Keratinocyte (primary cell): ENCODE data around the gene TK1. TPM values are rescaled to one million over a fixed set of nuclear protein-coding genes. Genes with fewer than 3 reads are reported as not detected.

Experiments
- DNase-seq: peaks from one replicate; pipeline ENCODE4 v3.0.0-alpha.2; 2011; ENCODE audit warnings: low read depth, missing footprints, low spot score
- FAIRE-seq: peaks from 2 replicates; lab custom pipeline; 2011; peaks lifted over from hg19 to GRCh38; lab: Jason Lieb, UNC
- H2AFZ ChIP-seq: 2 replicates; pipeline ENCODE4 v1.6.0; 2012; ENCODE audit warnings: low read length, control low read depth, inconsistent platforms; ENCODE audit not compliant: control insufficient read depth
- H3K27ac ChIP-seq: 2 replicates; pipeline ENCODE4 v1.5.1; 2011; ENCODE audit warnings: low read length; ENCODE audit not compliant: control insufficient read depth, insufficient read depth
- H3K27me3 ChIP-seq: 3 replicates; pipeline ENCODE4 v1.6.0; 2011; ENCODE audit warnings: low read length; ENCODE audit not compliant: control insufficient read depth, insufficient read depth; ENCODE audit errors: extremely low read depth
- H3K36me3 ChIP-seq, 2 experiments: 2 replicates in 1 of 2; 3 replicates in 1 of 2; pipeline ENCODE4 v1.5.1; 2011; ENCODE audit warnings: low read length in 2 of 2, mild to moderate bottlenecking in 1 of 2; ENCODE audit not compliant: control insufficient read depth in 2 of 2, insufficient read depth in 2 of 2; ENCODE audit errors: extremely low read depth in 1 of 2
- H3K4me1 ChIP-seq: 3 replicates; pipeline ENCODE4 v1.5.1; 2011; ENCODE audit warnings: low read length; ENCODE audit not compliant: control insufficient read depth, insufficient read depth; ENCODE audit errors: extremely low read depth
- H3K4me2 ChIP-seq: 3 replicates; pipeline ENCODE4 v1.6.0; 2011; ENCODE audit warnings: low read depth, low read length; ENCODE audit not compliant: control insufficient read depth, insufficient read depth; ENCODE audit errors: extremely low read depth
- H3K4me3 ChIP-seq, 3 experiments: fragments of 200-600 bp in 1 of 3; sonication (generic) in 1 of 3; 2 replicates in 2 of 3; 3 replicates in 1 of 3; pipeline ENCODE4 v1.5.1; 2011 to 2016; ENCODE audit warnings: low read length in 3 of 3, mild to moderate bottlenecking in 3 of 3, control low read depth in 2 of 3, inconsistent platforms in 1 of 3, low read depth in 1 of 3, mixed read lengths in 1 of 3, mixed run types in 1 of 3, moderate library complexity in 1 of 3; ENCODE audit not compliant: control insufficient read depth in 2 of 3, insufficient read depth in 2 of 3; ENCODE audit errors: extremely low read depth in 1 of 3
- H3K79me2 ChIP-seq: 2 replicates; pipeline ENCODE4 v1.6.0; 2012; ENCODE audit warnings: low read length; ENCODE audit not compliant: control insufficient read depth, insufficient read depth
- H3K9ac ChIP-seq: 3 replicates; pipeline ENCODE4 v1.6.0; 2011; ENCODE audit warnings: low read length; ENCODE audit not compliant: control insufficient read depth, insufficient read depth; ENCODE audit errors: extremely low read depth
- H3K9me1 ChIP-seq: 3 replicates; pipeline ENCODE4 v1.6.0; 2011; ENCODE audit warnings: low read length; ENCODE audit not compliant: control insufficient read depth, insufficient read depth; ENCODE audit errors: extremely low read depth
- H3K9me3 ChIP-seq: 2 replicates; pipeline ENCODE4 v1.5.1; 2012; ENCODE audit warnings: low read depth, low read length; ENCODE audit not compliant: control insufficient read depth
- H4K20me1 ChIP-seq: 3 replicates; pipeline ENCODE4 v1.6.0; 2011; ENCODE audit warnings: low read length; ENCODE audit not compliant: control insufficient read depth, insufficient read depth; ENCODE audit errors: extremely low read depth
- CTCF ChIP-seq, 3 experiments: IDR thresholded peaks in 1 of 3; conservative IDR thresholded peaks in 1 of 3; optimal IDR thresholded peaks in 1 of 3; 2 replicates in 2 of 3; 3 replicates in 1 of 3; pipeline versions ENCODE3 to v1.5.1; 2011; ENCODE audit warnings: low read length in 3 of 3, mild to moderate bottlenecking in 3 of 3, moderate library complexity in 2 of 3, control low read depth in 1 of 3, inconsistent platforms in 1 of 3; ENCODE audit not compliant: insufficient read depth in 2 of 3; ENCODE audit errors: extremely low read depth in 1 of 3
- EZH2 ChIP-seq: IDR thresholded peaks from one replicate; pipeline ENCODE4 v1.6.1; 2012; ENCODE audit warnings: inconsistent platforms, mild to moderate bottlenecking, low read length, moderate library complexity
- dilution Hi-C: fragments of 300-500 bp; cut with MboI; formaldehyde crosslinking; loops from one replicate; pipeline ENCODE4 v1.7.0; 2020; ENCODE audit warnings: low sequenced_read_pairs; ENCODE audit not compliant: extremely low pct_ligation_motif_present
- polyA plus RNA-seq, 5 experiments: library from polyadenylated mRNA; depleted of rRNA in 3 of 5; stranded (reverse) in 3 of 5; stranded (forward) in 1 of 5; unstranded in 1 of 5; fragments of >200 nt; gene quantifications; 1 replicate in 1 of 5; 2 replicates in 3 of 5; 3 replicates in 1 of 5; pipeline versions ENCODE4 v1.2.1 to v1.2.3, GENCODE V29; 2011 to 2012; ENCODE audit warnings: missing spikeins in 2 of 5, low read depth in 1 of 5, low replicate concordance in 1 of 5

The TK1 gene
- polyA plus RNA-seq, 1 donor (not counting 4 experiments of a cell fraction or from before 2014, with no cell fraction given) = 21.8 TPM

GRCh38 chr17:78131172-78132083 lies 55.4 kb downstream of the TK1 start:
- Histone ChIP-seq H3K79me2 (peaks cover 4% of the 10 kb centered on the region), H3K4me3 (peak overlapping the region; percentile 14 to 34 (median 24)), H3K9me1 (peaks cover 4% of the 10 kb centered on the region), H3K9ac (peak overlapping the region; percentile 15), H3K4me2 (peak overlapping the region; percentile 54), H2AFZ (no peak overlapping the region), H3K9me3 (no peaks in the 10 kb centered on the region), H3K4me1 (peaks cover 16% of the 10 kb centered on the region), H3K36me3 (no peaks in the 10 kb centered on the region), H3K27me3 (peaks cover 31% of the 10 kb centered on the region), H4K20me1 (no peaks in the 10 kb centered on the region), H3K27ac (no peak overlapping the region)
- DNase-seq = no peak
- FAIRE-seq = no peak
- dilution Hi-C loops = no loop called here
- TF ChIP-seq CTCF (optimal IDR thresholded peaks at IDR 0.05 in 1 of 3, IDR thresholded peaks at IDR 0.05 in 1 of 3, conservative IDR thresholded peaks at IDR 0.05 in 1 of 3; ENCODE audit: extremely low read depth in 1 of 3, insufficient read depth in 2 of 3, low read length in 3 of 3) (no peak), EZH2 (no peak)

- H3K9me3 ChIP-seq = no peaks in the 10 kb centered on the region
- peaks cover 31% of the 10 kb centered on the region for H3K27me3 ChIP-seq
- no peak within 1 kb of the TSS for H3K9ac ChIP-seq
- no peak within 1 kb of the TSS for H3K27ac ChIP-seq
- peaks cover 16% of the 10 kb centered on the region for H3K4me1 ChIP-seq
- no peak within 1 kb of the TSS for H3K4me3 ChIP-seq
- H3K9me1 ChIP-seq = peaks cover 4% of the 10 kb centered on the region
- DNase-seq (no peak), FAIRE-seq (no peak)
- TF ChIP-seq EZH2 = no peak
- no peak for TF ChIP-seq CTCF (optimal IDR thresholded peaks at IDR 0.05 in 1 of 3, IDR thresholded peaks at IDR 0.05 in 1 of 3, conservative IDR thresholded peaks at IDR 0.05 in 1 of 3; ENCODE audit: extremely low read depth in 1 of 3, insufficient read depth in 2 of 3, low read length in 3 of 3)
- H3K79me2 ChIP-seq = peaks cover 4% of the 10 kb centered on the region
- no peak within 1 kb of the TSS for H3K4me2 ChIP-seq
- peaks cover 0 to 3% of the 10 kb centered on the region in 2 experiments for H3K36me3 ChIP-seq
- dilution Hi-C loops = no loop called here
- H2AFZ ChIP-seq = no peak within 1 kb of the TSS
- no peaks in the 10 kb centered on the region for H4K20me1 ChIP-seq
These were observed 56.3 kb downstream of the TK1 start, which contains the start of gene TMC8 for GRCh38 chr17:78130437-78131101. TMC8 (plus strand) TSS chr17:78130771; CDS start chr17:78131589, 818 bp downstream.
